ENCODE results near the gene KNCN.

DNA sequence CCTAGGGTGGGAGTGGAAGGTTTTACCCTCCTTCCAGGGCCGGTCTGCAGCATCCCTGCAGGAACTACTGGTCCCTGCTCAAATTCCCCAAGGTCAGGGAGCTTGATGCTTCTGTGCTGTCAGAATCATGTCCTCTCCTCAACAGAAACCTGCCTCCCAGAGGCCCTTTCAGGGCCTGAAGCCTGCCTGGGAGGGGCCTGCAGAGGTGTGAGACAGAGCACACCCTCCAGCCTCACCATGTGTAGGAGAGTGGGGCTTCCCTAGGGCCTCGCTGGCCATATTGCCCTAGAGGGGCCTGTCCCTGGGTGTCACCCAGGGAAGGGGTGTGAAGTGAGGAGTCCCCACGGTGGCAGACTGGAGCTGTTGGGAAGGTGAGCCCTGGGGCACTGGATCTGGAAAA, 21.1 kb downstream of the KNCN start:
- TF ChIP-seq, protein P1, sequence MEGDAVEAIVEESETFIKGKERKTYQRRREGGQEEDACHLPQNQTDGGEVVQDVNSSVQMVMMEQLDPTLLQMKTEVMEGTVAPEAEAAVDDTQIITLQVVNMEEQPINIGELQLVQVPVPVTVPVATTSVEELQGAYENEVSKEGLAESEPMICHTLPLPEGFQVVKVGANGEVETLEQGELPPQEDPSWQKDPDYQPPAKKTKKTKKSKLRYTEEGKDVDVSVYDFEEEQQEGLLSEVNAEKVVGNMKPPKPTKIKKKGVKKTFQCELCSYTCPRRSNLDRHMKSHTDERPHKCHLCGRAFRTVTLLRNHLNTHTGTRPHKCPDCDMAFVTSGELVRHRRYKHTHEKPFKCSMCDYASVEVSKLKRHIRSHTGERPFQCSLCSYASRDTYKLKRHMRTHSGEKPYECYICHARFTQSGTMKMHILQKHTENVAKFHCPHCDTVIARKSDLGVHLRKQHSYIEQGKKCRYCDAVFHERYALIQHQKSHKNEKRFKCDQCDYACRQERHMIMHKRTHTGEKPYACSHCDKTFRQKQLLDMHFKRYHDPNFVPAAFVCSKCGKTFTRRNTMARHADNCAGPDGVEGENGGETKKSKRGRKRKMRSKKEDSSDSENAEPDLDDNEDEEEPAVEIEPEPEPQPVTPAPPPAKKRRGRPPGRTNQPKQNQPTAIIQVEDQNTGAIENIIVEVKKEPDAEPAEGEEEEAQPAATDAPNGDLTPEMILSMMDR (IDR thresholded peaks at IDR 0.05; ENCODE audit: low read length): no peak
- no peak for TF ChIP-seq EZH2phosphoT487 (IDR thresholded peaks at IDR 0.05; ENCODE audit: low read length)
